Mesenchymal stem cell (in vitro differentiated cells and primary cell): ENCODE measurements around the gene BLOC1S3.

Source experiments
- DNase-seq: peaks from one replicate; pipeline ENCODE4 v3.0.0-alpha.2; 2013
- H2AFZ ChIP-seq: one replicate; pipeline ENCODE4 v1.6.1; 2013; ENCODE audit warnings: low read depth, mild to moderate bottlenecking, control low read depth, inconsistent platforms, low read length, moderate library complexity
- H2AK5ac ChIP-seq: 2 replicates; pipeline ENCODE4 v1.6.1; 2013; ENCODE audit warnings: low read length, moderate library complexity, mild to moderate bottlenecking, inconsistent platforms; ENCODE audit not compliant: severe bottlenecking
- H2BK120ac ChIP-seq: one replicate; pipeline ENCODE4 v1.6.1; 2013; ENCODE audit warnings: low read depth, mild to moderate bottlenecking, inconsistent platforms, low read length, moderate library complexity
- H2BK12ac ChIP-seq, 2 experiments: one replicate each; pipeline ENCODE4 v1.6.1; 2013; ENCODE audit warnings: inconsistent platforms in 2 of 2, low read length in 2 of 2, mild to moderate bottlenecking in 2 of 2, moderate library complexity in 2 of 2, control low read depth in 1 of 2
- H2BK15ac ChIP-seq: one replicate; pipeline ENCODE4 v1.6.1; 2013; ENCODE audit warnings: mild to moderate bottlenecking, low read depth, inconsistent platforms; ENCODE audit not compliant: poor library complexity, severe bottlenecking
- H2BK5ac ChIP-seq: 2 replicates; pipeline ENCODE4 v1.6.1; 2013; ENCODE audit warnings: low read depth, mild to moderate bottlenecking, low read length, control low read depth, inconsistent platforms; ENCODE audit not compliant: poor library complexity, severe bottlenecking
- H3K14ac ChIP-seq, 2 experiments: one replicate each; pipeline ENCODE4 v1.6.1; 2013; ENCODE audit warnings: inconsistent platforms in 2 of 2, low read length in 2 of 2, control low read depth in 1 of 2, mild to moderate bottlenecking in 1 of 2, moderate library complexity in 1 of 2
- H3K18ac ChIP-seq, 2 experiments: one replicate each; pipeline ENCODE4 v1.6.1; 2013; ENCODE audit warnings: inconsistent platforms in 2 of 2, low read length in 2 of 2, control low read depth in 1 of 2, low read depth in 1 of 2, mild to moderate bottlenecking in 1 of 2
- H3K23ac ChIP-seq, 2 experiments: one replicate each; pipeline ENCODE4 v1.6.1; 2013; ENCODE audit warnings: inconsistent platforms in 2 of 2, low read length in 2 of 2, mild to moderate bottlenecking in 2 of 2, moderate library complexity in 2 of 2, control low read depth in 1 of 2
- H3K27ac ChIP-seq: 2 replicates; pipeline ENCODE4 v1.5.1; 2013; ENCODE audit warnings: mild to moderate bottlenecking, moderate library complexity, low read length, control low read depth, inconsistent platforms; ENCODE audit not compliant: poor library complexity, severe bottlenecking
- H3K27me3 ChIP-seq, 2 experiments: 2 replicates each; pipeline versions ENCODE4 v1.6.1 to v1.7.0; 2013; ENCODE audit warnings: low read length in 2 of 2, mild to moderate bottlenecking in 2 of 2, moderate library complexity in 2 of 2, control low read depth in 1 of 2, inconsistent platforms in 1 of 2; ENCODE audit not compliant: control insufficient read depth in 1 of 2, insufficient read depth in 1 of 2
- H3K36me3 ChIP-seq, 2 experiments: 2 replicates each; pipeline versions ENCODE4 v1.6.1 to v1.7.0; 2013; ENCODE audit warnings: low read length in 2 of 2, control low read depth in 1 of 2, inconsistent platforms in 1 of 2, low read depth in 1 of 2, mild to moderate bottlenecking in 1 of 2; ENCODE audit not compliant: insufficient read depth in 2 of 2, control insufficient read depth in 1 of 2
- H3K4ac ChIP-seq, 2 experiments: one replicate each; pipeline ENCODE4 v1.6.1; 2013; ENCODE audit warnings: inconsistent platforms in 2 of 2, low read length in 2 of 2, mild to moderate bottlenecking in 2 of 2, moderate library complexity in 2 of 2, control low read depth in 1 of 2, low read depth in 1 of 2
- H3K4me1 ChIP-seq: 2 replicates; pipeline ENCODE4 v1.6.1; 2013; ENCODE audit warnings: low read depth, low read length, control low read depth; ENCODE audit not compliant: control insufficient read depth, insufficient read depth
- H3K4me2 ChIP-seq: 2 replicates; pipeline ENCODE4 v1.6.1; 2013; ENCODE audit warnings: low read length, mild to moderate bottlenecking, inconsistent platforms; ENCODE audit not compliant: poor library complexity, severe bottlenecking
- H3K4me3 ChIP-seq, 2 experiments: 2 replicates each; pipeline versions ENCODE4 v1.5.1 to v1.7.0; 2013; ENCODE audit warnings: low read length in 2 of 2, mild to moderate bottlenecking in 2 of 2, control low read depth in 1 of 2, low read depth in 1 of 2; ENCODE audit not compliant: insufficient read depth in 1 of 2
- H3K79me1 ChIP-seq: replicated peaks from 2 replicates; pipeline ENCODE4 v1.6.1; 2013; ENCODE audit warnings: mild to moderate bottlenecking, control low read depth, low read length, inconsistent platforms; ENCODE audit not compliant: poor library complexity, severe bottlenecking
- H3K9ac ChIP-seq: 2 replicates; pipeline ENCODE4 v1.7.0; 2013; ENCODE audit warnings: mild to moderate bottlenecking, low read length, moderate library complexity
- H3K9me3 ChIP-seq: 2 replicates; pipeline ENCODE4 v1.7.0; 2013; ENCODE audit warnings: mild to moderate bottlenecking, low read length; ENCODE audit not compliant: control insufficient read depth
- H4K8ac ChIP-seq: one replicate; pipeline ENCODE4 v1.6.1; 2013; ENCODE audit warnings: inconsistent platforms, mild to moderate bottlenecking, low read length, moderate library complexity
- H4K91ac ChIP-seq: one replicate; pipeline ENCODE4 v1.6.1; 2013; ENCODE audit warnings: mild to moderate bottlenecking, low read length, inconsistent platforms
- WGBS: methylation state at CpG from one replicate; pipeline ENCODE4 v1.1.7; 2013; ENCODE audit warnings: mixed read lengths; 5-methylcytosine and 5-hydroxymethylcytosine counted together

The BLOC1S3 gene

DNA sequence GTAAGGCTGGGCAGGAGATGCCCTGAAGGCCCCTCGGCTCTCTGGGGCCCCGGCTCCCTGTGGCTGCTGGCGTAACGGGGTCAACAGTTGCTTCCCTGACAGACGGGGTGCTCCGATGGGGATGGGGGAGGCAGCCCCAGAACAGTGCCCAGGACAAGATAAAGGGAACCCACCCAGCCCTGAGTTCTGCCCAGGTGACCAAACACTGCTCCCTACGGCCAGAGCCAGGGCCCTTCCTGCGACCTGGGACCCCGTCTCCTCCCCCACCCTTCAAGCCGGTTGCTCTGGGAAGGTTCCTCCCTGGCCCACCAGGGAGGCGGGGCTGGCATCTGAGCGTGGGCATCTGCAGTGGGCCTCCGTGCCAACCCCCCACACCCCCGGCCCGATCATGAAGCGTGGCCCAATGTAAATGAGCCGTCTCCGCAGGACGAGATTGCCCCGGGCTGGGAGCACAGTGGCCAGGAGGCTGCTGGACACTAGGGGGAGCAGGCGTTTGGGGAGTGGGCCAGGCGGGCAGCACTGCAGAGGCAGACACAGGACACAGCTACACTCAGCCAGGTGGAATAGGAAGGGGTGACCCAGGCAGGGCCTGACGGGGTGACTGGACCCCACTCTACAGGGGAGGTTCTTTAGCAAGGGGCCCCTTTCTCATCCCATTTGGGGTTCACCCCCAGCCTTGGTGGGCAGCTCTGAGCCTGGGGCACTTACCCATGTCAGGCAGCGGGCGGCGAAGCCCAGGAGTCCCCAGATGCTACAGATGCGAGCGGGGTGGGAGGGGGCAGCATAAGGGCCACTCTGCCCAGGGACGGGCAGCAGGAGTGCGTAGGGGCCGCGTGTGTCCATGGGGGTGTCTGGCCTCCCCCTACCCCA is 16.6 kb upstream of the BLOC1S3 start:
- DNase-seq = peak; percentile 55
- no peak overlapping the region for H2BK120ac ChIP-seq
- no peak overlapping the region for H3K23ac ChIP-seq
- H3K36me3 ChIP-seq = peaks cover 0 to 2% of the 10 kb centered on the region in 2 experiments
- H4K91ac ChIP-seq = no peak overlapping the region
- no peak overlapping the region for H2AFZ ChIP-seq
- H3K27ac ChIP-seq = no peak overlapping the region
- H3K9ac ChIP-seq = no peak overlapping the region
- H2BK15ac ChIP-seq = no peak overlapping the region
- 53% methylated on average over 32 of the region's 32 CpGs for WGBS
- H3K4me3 ChIP-seq = no peak overlapping the region
- no peak overlapping the region for H3K4ac ChIP-seq
- H2AK5ac ChIP-seq = no peak overlapping the region
- H3K18ac ChIP-seq = no peak overlapping the region
- no peak overlapping the region for H2BK12ac ChIP-seq
- no peaks in the 10 kb centered on the region for H3K9me3 ChIP-seq
- H3K27me3 ChIP-seq = peaks cover 44 to 48% of the 10 kb centered on the region in 2 experiments
- H3K79me1 ChIP-seq = no peaks in the 10 kb centered on the region
- H3K4me1 ChIP-seq = peaks cover 14% of the 10 kb centered on the region
- H4K8ac ChIP-seq = no peak overlapping the region
- H3K4me2 ChIP-seq = no peak overlapping the region
- no peak overlapping the region for H3K14ac ChIP-seq
- no peak overlapping the region for H2BK5ac ChIP-seq

GRCh38 chr19:45162608-45163143 is 15.9 kb upstream of the BLOC1S3 start:
- Histone ChIP-seq H2AFZ (no peak overlapping the region), H2BK5ac (no peak overlapping the region), H2AK5ac (no peak overlapping the region), H3K4me1 (peaks cover 14% of the 10 kb centered on the region), H4K8ac (peak overlapping the region; percentile 32), H3K27me3 (peaks cover 41 to 48% of the 10 kb centered on the region in 2 experiments), H3K27ac (no peak overlapping the region), H3K4me2 (no peak overlapping the region), H3K18ac (no peak overlapping the region), H2BK12ac (no peak overlapping the region), H3K9ac (no peak overlapping the region), H3K23ac (no peak overlapping the region), H3K4me3 (no peak overlapping the region), H3K14ac (no peak overlapping the region), H2BK120ac (no peak overlapping the region), H3K79me1 (no peaks in the 10 kb centered on the region), H4K91ac (no peak overlapping the region), H3K9me3 (no peaks in the 10 kb centered on the region), H2BK15ac (no peak overlapping the region), H3K36me3 (peaks cover 0 to 2% of the 10 kb centered on the region in 2 experiments), H3K4ac (no peak overlapping the region)
- DNase-seq = no peak
- WGBS = 87% methylated on average over 16 of the region's 18 CpGs

DNA sequence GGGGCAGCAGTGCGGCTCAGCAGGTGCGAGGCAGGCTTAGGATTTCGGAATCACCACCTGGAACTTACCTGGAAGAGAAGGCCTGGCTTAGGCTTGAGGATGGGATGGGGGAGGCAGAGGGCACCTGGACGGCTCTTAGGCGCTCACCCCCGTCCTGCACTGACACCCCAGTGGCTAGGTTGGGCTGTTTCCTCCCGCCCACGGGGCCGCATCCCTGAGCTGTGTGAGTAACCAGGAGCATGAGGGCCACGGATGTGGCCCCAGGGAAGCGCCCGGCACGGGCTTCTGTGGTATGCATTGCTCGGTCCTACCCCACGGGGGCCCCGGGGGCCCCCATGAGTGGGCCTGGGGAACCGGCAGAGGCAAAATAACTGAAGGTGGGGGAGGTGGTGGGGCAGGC is 15.4 kb upstream of the BLOC1S3 start:
- Histone ChIP-seq H3K36me3 (peaks cover 0 to 2% of the 10 kb centered on the region in 2 experiments), H4K91ac (no peak overlapping the region), H2BK15ac (no peak overlapping the region), H3K9me3 (no peaks in the 10 kb centered on the region), H3K79me1 (no peaks in the 10 kb centered on the region), H3K4me3 (no peak overlapping the region), H4K8ac (peak overlapping the region; percentile 32), H3K27ac (no peak overlapping the region), H3K14ac (no peak overlapping the region), H2AK5ac (no peak overlapping the region), H3K4me2 (no peak overlapping the region), H3K23ac (peak overlapping the region in 1 of 2 experiments; percentile 15), H3K9ac (no peak overlapping the region), H3K4me1 (peaks cover 14% of the 10 kb centered on the region), H2BK120ac (no peak overlapping the region), H2AFZ (no peak overlapping the region), H2BK5ac (no peak overlapping the region), H2BK12ac (no peak overlapping the region), H3K18ac (no peak overlapping the region), H3K4ac (no peak overlapping the region), H3K27me3 (peaks cover 37 to 44% of the 10 kb centered on the region in 2 experiments)
- 86% methylated on average over 17 of the region's 17 CpGs for WGBS
- no peak for DNase-seq

GRCh38 chr19:45163751-45164460 is 14.7 kb upstream of the BLOC1S3 start:
- Histone ChIP-seq H2AFZ (no peak overlapping the region), H3K79me1 (no peaks in the 10 kb centered on the region), H3K14ac (peak overlapping the region in 1 of 2 experiments; percentile 13), H3K9me3 (no peaks in the 10 kb centered on the region), H4K91ac (peak overlapping the region; percentile 71), H3K4me1 (peaks cover 14% of the 10 kb centered on the region), H2AK5ac (no peak overlapping the region), H4K8ac (peak overlapping the region; percentile 30), H3K23ac (no peak overlapping the region), H3K4ac (peak overlapping the region in 1 of 2 experiments; percentile 27), H3K18ac (peak overlapping the region in 1 of 2 experiments; percentile 37), H3K27me3 (peaks cover 33 to 41% of the 10 kb centered on the region in 2 experiments), H2BK12ac (no peak overlapping the region), H3K36me3 (peaks cover 0 to 6% of the 10 kb centered on the region in 2 experiments), H3K27ac (no peak overlapping the region), H3K4me2 (no peak overlapping the region), H2BK15ac (peak overlapping the region; percentile 83), H2BK5ac (no peak overlapping the region), H3K4me3 (no peak overlapping the region), H2BK120ac (no peak overlapping the region), H3K9ac (no peak overlapping the region)
- WGBS = 91% methylated on average over 15 of the region's 15 CpGs
- DNase-seq = no peak
